Natural killer cell (primary cell): ENCODE measurements around the gene ITGA1. TPM values are rescaled to one million over a fixed set of nuclear protein-coding genes. Genes with fewer than 3 reads are reported as not detected.

Experiments
- ATAC-seq, 3 donors: fragments of 150-1000 bp in 2 of 3; fragments of 200-7000 bp in 1 of 3; cut with Tn5 transposase; 1 replicate in 1 of 3; 2 replicates in 2 of 3; pipeline ENCODE4 v1.10.0; 2021; ENCODE audit warnings: mild to moderate bottlenecking in 2 of 3, moderate library complexity in 2 of 3
- DNase-seq, 2 donors: peaks; one replicate each; pipeline versions ENCODE4 v3.0.0 to v3.0.0-alpha.2; 2013 to 2021; ENCODE audit warnings: mixed read lengths in 1 of 2
- H3K27ac ChIP-seq: one replicate; pipeline ENCODE4 v1.5.1; 2013; ENCODE audit warnings: mild to moderate bottlenecking, low read length
- H3K27me3 ChIP-seq: one replicate; pipeline ENCODE4 v1.6.1; 2013; ENCODE audit warnings: low read length; ENCODE audit not compliant: control insufficient read depth, insufficient read depth
- H3K36me3 ChIP-seq: one replicate; pipeline ENCODE4 v1.6.1; 2013; ENCODE audit warnings: low read length; ENCODE audit not compliant: control insufficient read depth, insufficient read depth
- H3K4me1 ChIP-seq: one replicate; pipeline ENCODE4 v1.6.1; 2013; ENCODE audit warnings: low read length; ENCODE audit not compliant: control insufficient read depth, insufficient read depth
- H3K4me3 ChIP-seq: one replicate; pipeline ENCODE4 v1.5.1; 2013; ENCODE audit warnings: low read length
- H3K9me3 ChIP-seq: one replicate; pipeline ENCODE4 v1.6.1; 2013; ENCODE audit warnings: low read length; ENCODE audit not compliant: control insufficient read depth, insufficient read depth
- H3K27ac Mint-ChIP-seq, 2 donors: one replicate each; pipeline ENCODE4 v1.8.0; 2022; ENCODE audit warnings: mild to moderate bottlenecking in 2 of 2, mixed read lengths in 2 of 2, moderate library complexity in 1 of 2
- H3K27me3 Mint-ChIP-seq, 2 donors: one replicate each; pipeline ENCODE4 v1.8.0; 2022; ENCODE audit warnings: low read depth in 2 of 2, mixed read lengths in 2 of 2
- H3K36me3 Mint-ChIP-seq: one replicate; pipeline ENCODE4 v1.8.0; 2022; ENCODE audit warnings: mixed read lengths
- H3K4me1 Mint-ChIP-seq, 2 donors: one replicate each; pipeline ENCODE4 v1.8.0; 2022; ENCODE audit warnings: mixed read lengths in 2 of 2
- H3K4me3 Mint-ChIP-seq: one replicate; pipeline ENCODE4 v1.8.0; 2022; ENCODE audit warnings: mild to moderate bottlenecking, moderate library complexity, mixed read lengths
- H3K9me3 Mint-ChIP-seq, 2 donors: one replicate each; pipeline ENCODE4 v1.8.0; 2022; ENCODE audit warnings: mixed read lengths in 2 of 2
- WGBS: methylation state at CpG from one replicate; pipeline ENCODE4 v1.1.7; 2013; ENCODE audit warnings: missing lambda C conversion rate; ENCODE audit not compliant: insufficient coverage; 5-methylcytosine and 5-hydroxymethylcytosine counted together
- intact Hi-C: fragments of 100-400 bp; cut with micrococcal nuclease; formaldehyde crosslinking; loops from one replicate; pipeline ENCODE4 v1.14.2; 2022
- total RNA-seq, 4 donors: library from RNA; stranded (reverse); fragments of 120-200 nt in 1 of 4; gene quantifications; one replicate each; pipeline versions ENCODE4 v1.2.3 to v1.2.4, GENCODE V29; 2013 to 2022
- TF ChIP-seq, protein P1 (sequence below): fragments of 200-600 bp; IDR thresholded peaks from one replicate; pipeline ENCODE4 v1.8.0; 2022; ENCODE audit warnings: antibody characterized with exemption

Gene ITGA1
- total RNA-seq: under 1 TPM; 0.45 to 0.82 (median 0.47) TPM
- total RNA-seq (2013): 1.8 TPM

DNA sequence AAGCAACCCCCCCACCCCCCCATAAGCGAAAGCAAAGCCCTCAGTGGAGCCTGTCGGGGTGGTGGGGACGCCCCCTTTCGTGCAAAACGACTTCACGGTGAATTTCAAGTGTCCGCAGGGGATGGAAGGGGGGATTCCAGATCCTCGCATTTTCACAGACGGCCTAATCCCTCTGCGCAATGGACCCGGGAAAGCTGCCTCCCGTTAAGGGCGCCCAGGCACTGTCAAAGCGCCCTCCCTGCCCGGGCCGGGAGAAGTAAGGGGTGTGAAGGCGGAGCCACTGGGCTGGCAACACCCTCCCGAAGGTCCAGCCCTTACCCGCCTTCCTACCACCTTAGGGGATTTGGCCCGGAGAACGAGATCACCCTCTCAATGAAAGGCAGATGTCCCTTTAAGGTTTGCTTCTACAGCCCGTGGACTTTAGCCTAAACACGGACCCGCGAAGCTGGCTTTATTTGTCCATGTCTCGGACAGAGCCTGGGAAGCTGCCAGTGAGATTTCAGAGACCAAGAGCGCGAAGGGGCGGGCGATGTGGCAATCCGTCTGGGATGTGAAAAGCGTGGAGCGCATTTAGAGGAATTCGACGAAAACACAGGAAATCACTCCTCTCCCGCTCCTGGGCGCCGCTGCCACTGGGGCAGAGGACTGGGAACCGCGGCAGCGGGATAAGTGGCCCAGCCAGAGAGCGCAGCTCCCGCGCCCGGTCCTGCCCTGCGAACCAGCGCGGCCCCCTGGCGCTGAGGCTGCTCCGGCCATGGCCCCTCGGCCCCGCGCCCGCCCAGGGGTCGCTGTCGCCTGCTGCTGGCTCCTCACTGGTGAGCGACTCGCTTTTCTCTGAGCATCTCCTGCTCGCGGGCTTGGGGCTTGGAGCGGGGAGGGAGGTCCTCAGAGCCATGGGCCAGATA is at the start of gene ITGA1, which contains the start of gene PELO:
TSS of gene ITGA1 (plus strand) at position 317 of the 905 bp plus-strand sequence. CDS start at position 755, 438 bp downstream.
TSS of gene PELO (plus strand) at position 317 of the 905 bp plus-strand sequence. CDS start 12,479 bp downstream, outside the sequence.
- whole genome bisulfite sequencing: under 1% methylated on average over 60 of the region's 61 CpGs
- Histone ChIP-seq H3K36me3 (no peaks in the 10 kb centered on the region), H3K27ac (no peak within 1 kb of the TSS), H3K9me3 (no peaks in the 10 kb centered on the region), H3K4me3 (peak within 1 kb of the TSS; percentile 61), H3K4me1 (peaks cover 18% of the 10 kb centered on the region), H3K27me3 (peaks cover 34% of the 10 kb centered on the region)
- peak; percentile 78 to 82 (median 81) for ATAC-seq
- Mint-ChIP-seq H3K4me1 (peaks cover 18 to 21% of the 10 kb centered on the region in 2 donors), H3K9me3 (no peaks in the 10 kb centered on the region), H3K4me3 (peak within 1 kb of the TSS; percentile 70), H3K27ac (peak within 1 kb of the TSS in 1 of 2 donors; percentile 69), H3K36me3 (no peaks in the 10 kb centered on the region), H3K27me3 (peaks cover 30 to 56% of the 10 kb centered on the region in 2 donors)
- TF ChIP-seq, protein P1, sequence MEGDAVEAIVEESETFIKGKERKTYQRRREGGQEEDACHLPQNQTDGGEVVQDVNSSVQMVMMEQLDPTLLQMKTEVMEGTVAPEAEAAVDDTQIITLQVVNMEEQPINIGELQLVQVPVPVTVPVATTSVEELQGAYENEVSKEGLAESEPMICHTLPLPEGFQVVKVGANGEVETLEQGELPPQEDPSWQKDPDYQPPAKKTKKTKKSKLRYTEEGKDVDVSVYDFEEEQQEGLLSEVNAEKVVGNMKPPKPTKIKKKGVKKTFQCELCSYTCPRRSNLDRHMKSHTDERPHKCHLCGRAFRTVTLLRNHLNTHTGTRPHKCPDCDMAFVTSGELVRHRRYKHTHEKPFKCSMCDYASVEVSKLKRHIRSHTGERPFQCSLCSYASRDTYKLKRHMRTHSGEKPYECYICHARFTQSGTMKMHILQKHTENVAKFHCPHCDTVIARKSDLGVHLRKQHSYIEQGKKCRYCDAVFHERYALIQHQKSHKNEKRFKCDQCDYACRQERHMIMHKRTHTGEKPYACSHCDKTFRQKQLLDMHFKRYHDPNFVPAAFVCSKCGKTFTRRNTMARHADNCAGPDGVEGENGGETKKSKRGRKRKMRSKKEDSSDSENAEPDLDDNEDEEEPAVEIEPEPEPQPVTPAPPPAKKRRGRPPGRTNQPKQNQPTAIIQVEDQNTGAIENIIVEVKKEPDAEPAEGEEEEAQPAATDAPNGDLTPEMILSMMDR: no peak
- intact Hi-C loops: loop anchor here (1.0 kb wide), 1 partner anchor 127 kb away; no protein-coding TSS in a partner anchor
- peak; percentile 37 to 78 for DNase-seq

DNA sequence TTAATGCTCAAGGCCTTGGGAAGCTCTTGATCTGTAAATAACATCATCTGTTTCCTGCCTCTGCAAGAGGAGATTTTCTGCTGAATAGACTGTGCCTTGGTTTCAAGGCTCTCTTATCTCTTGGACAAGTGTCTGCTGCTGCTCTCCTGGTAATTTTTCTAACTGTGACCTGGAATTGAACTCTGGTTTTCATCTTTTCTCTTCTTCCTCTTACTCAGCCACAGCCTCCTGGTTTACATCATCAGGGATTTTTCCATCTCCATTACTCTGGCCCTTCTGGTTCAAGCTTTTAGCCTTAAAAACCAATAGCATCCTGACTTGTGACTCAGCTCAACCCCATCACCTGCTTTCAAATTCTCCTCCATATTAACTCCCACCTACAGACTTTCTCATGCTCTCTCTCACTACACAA is 49.6 kb upstream of the ITGA1 start:
- no peaks in the 10 kb centered on the region for H3K36me3 ChIP-seq
- H3K27ac ChIP-seq: no peak overlapping the region
- intact Hi-C loops: no loop called here
- Mint-ChIP-seq H3K27ac (no peak overlapping the region), H3K36me3 (no peaks in the 10 kb centered on the region), H3K27me3 (peaks cover 0 to 3% of the 10 kb centered on the region in 2 donors), H3K4me3 (no peak overlapping the region), H3K4me1 (peaks cover 0 to 18% of the 10 kb centered on the region in 2 donors), H3K9me3 (no peaks in the 10 kb centered on the region)
- no peak overlapping the region for H3K4me3 ChIP-seq
- H3K4me1 ChIP-seq: peaks cover 1% of the 10 kb centered on the region
- H3K9me3 ChIP-seq: no peaks in the 10 kb centered on the region
- H3K27me3 ChIP-seq: no peaks in the 10 kb centered on the region
- TF ChIP-seq, protein P1: no peak
- ATAC-seq (no peak), DNase-seq (no peak)

DNA sequence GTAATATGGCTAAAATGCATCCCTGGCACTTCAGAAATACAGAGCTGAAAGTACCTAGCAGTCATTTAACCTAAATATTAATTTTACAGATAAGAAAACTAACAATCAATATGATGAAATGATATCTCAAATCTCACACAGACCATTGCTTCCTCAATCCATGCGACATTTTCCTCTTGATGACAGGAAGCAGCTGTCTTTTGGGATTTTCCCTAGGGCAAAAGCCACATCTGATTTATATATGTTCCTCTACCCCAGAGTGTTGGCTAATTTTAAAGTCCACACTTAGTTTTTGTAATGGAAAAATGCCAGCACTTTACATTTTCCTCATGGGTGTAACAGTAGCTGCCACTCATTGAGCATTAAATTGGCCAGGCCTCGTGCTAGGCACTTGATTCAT is 47.7 kb upstream of the ITGA1 start:
- no peak for DNase-seq
- Histone ChIP-seq H3K4me1 (peaks cover 6% of the 10 kb centered on the region), H3K27ac (no peak overlapping the region), H3K9me3 (no peaks in the 10 kb centered on the region), H3K4me3 (no peak overlapping the region), H3K36me3 (no peaks in the 10 kb centered on the region), H3K27me3 (no peaks in the 10 kb centered on the region)
- ATAC-seq: no peak
- WGBS: 67% methylated on average over 1 of the region's 2 CpGs
- TF ChIP-seq, protein P1: no peak
- intact Hi-C loops: loop anchor here (5.0 kb wide), 1 partner anchor 37 kb away; no protein-coding TSS in a partner anchor
- Mint-ChIP-seq H3K4me3 (no peak overlapping the region), H3K4me1 (peaks cover 6 to 36% of the 10 kb centered on the region in 2 donors), H3K36me3 (no peaks in the 10 kb centered on the region), H3K27ac (no peak overlapping the region), H3K9me3 (no peaks in the 10 kb centered on the region), H3K27me3 (peaks cover 0 to 3% of the 10 kb centered on the region in 2 donors)
